Nephron progenitor cell (in vitro differentiated cells): ENCODE data around the gene DEPP1.

ENCODE experiments used
- DNase-seq: peaks from one replicate; pipeline ENCODE4 v3.0.0; 2021
- H3K27ac Mint-ChIP-seq: 2 replicates; pipeline ENCODE4 v1.8.0; 2021; ENCODE audit warnings: mild to moderate bottlenecking, moderate library complexity, mixed read lengths
- H3K27me3 Mint-ChIP-seq: 2 replicates; pipeline ENCODE4 v1.8.0; 2021; ENCODE audit warnings: mild to moderate bottlenecking, low read depth, mixed read lengths; ENCODE audit not compliant: poor library complexity
- H3K36me3 Mint-ChIP-seq: 2 replicates; pipeline ENCODE4 v1.8.0; 2021; ENCODE audit warnings: low read depth, mixed read lengths
- H3K4me1 Mint-ChIP-seq: 2 replicates; pipeline ENCODE4 v1.8.0; 2021; ENCODE audit warnings: mixed read lengths
- H3K4me3 Mint-ChIP-seq: 2 replicates; pipeline ENCODE4 v1.8.0; 2021; ENCODE audit warnings: mild to moderate bottlenecking, moderate library complexity, mixed read lengths
- H3K9me3 Mint-ChIP-seq: 2 replicates; pipeline ENCODE4 v1.8.0; 2021; ENCODE audit warnings: mild to moderate bottlenecking, moderate library complexity, mixed read lengths
- TF ChIP-seq, protein P1 (sequence below): fragments of 200-600 bp; sonication (generic); IDR thresholded peaks from 2 replicates; pipeline ENCODE4 v1.5.0; 2021; ENCODE audit warnings: antibody characterized with exemption

DEPP1 gene

DNA sequence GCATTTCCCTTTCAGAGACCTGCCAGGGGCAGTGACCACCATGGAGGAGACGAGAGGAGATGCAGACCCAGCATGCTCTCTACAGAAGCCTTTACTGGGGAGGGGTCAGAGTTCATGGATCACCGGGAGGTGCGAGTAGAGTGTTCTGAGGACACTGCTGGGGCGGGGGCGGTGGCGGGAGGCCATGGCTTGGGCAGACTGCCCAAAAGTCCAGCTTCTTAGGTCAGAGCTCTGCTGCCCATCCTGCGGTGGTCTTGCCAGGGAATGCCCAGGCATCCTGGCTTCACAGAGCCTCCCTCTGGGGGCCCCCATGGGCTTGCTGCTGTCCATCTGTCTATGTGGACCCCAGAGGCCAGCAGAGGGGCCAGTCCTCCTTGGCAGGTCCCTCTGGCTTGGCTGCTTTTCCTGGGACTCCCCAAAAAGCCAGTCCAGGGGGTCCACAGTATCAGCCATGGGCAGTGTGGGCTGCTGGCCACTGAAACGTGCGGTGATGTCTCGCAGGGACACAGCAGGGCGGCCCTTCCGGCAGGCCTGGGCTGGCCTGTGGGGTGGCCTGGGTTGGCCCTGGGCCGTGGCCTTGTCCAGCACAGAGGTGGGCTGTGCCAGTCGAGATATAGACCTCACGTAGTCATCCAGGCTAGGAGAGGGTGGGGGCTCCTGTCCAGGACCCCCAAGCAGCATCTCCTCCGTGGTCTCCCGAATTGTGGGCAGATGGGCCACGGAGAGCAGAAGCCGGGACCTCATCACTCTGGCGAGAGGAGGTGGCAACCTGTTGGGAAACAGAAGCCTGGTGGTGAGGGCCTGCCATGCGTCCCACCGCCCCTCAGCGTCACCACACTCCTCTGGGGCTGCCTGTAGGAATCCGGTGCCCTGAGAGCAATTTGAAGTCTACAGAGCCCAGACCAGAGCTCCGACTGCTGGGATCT is 1.1 kb downstream of the DEPP1 start:
- Mint-ChIP-seq H3K9me3 (no peaks in the 10 kb centered on the region), H3K4me1 (peaks cover 66% of the 10 kb centered on the region), H3K36me3 (no peaks in the 10 kb centered on the region), H3K27me3 (no peaks in the 10 kb centered on the region), H3K4me3 (peak overlapping the region; percentile 83), H3K27ac (no peak overlapping the region)
- DNase-seq, result no peak
- TF ChIP-seq, protein P1, sequence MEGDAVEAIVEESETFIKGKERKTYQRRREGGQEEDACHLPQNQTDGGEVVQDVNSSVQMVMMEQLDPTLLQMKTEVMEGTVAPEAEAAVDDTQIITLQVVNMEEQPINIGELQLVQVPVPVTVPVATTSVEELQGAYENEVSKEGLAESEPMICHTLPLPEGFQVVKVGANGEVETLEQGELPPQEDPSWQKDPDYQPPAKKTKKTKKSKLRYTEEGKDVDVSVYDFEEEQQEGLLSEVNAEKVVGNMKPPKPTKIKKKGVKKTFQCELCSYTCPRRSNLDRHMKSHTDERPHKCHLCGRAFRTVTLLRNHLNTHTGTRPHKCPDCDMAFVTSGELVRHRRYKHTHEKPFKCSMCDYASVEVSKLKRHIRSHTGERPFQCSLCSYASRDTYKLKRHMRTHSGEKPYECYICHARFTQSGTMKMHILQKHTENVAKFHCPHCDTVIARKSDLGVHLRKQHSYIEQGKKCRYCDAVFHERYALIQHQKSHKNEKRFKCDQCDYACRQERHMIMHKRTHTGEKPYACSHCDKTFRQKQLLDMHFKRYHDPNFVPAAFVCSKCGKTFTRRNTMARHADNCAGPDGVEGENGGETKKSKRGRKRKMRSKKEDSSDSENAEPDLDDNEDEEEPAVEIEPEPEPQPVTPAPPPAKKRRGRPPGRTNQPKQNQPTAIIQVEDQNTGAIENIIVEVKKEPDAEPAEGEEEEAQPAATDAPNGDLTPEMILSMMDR, result no peak

DNA sequence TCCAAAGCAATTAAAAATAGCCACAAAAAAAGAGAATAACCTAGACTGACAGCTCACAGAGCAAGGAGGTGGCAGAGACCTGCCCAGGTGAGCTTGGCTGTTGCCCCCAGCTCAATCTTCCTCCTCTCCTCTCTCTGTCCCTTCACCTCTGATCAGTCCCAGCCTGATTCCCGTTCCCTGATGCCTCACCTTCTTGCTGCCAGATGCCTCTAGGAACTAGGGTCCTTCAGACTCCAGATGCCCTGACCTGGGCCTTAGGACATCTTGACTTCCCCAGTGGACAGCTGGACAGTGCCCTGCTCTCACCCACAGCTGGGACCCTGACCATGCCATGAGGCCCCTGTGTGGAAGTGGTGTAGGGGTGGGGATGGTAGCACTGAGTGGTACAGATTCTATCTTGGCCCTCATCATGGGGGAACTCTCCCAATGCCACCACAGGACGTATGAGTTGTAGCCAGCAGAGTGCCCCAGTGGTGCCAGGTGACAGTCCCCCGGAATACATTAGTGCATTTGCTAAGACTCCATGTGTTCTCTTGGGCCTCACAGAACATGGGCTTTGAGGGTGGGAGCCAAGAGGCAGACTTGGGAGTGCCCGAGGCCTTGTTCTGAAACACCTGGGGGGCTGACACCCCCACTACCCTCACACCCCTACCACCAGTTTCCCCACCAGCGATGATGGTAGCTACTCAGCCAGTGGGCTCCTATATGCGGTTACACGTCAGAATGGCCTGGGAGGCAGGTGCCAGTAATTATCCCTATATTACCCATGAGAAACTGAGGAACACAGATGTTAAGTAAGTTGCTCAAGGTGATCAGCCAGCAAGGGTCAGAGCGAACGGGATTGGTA is 2.0 kb downstream of the DEPP1 start:
- H3K4me1 Mint-ChIP-seq, result peaks cover 63% of the 10 kb centered on the region
- H3K27ac Mint-ChIP-seq, result no peak overlapping the region

DNA sequence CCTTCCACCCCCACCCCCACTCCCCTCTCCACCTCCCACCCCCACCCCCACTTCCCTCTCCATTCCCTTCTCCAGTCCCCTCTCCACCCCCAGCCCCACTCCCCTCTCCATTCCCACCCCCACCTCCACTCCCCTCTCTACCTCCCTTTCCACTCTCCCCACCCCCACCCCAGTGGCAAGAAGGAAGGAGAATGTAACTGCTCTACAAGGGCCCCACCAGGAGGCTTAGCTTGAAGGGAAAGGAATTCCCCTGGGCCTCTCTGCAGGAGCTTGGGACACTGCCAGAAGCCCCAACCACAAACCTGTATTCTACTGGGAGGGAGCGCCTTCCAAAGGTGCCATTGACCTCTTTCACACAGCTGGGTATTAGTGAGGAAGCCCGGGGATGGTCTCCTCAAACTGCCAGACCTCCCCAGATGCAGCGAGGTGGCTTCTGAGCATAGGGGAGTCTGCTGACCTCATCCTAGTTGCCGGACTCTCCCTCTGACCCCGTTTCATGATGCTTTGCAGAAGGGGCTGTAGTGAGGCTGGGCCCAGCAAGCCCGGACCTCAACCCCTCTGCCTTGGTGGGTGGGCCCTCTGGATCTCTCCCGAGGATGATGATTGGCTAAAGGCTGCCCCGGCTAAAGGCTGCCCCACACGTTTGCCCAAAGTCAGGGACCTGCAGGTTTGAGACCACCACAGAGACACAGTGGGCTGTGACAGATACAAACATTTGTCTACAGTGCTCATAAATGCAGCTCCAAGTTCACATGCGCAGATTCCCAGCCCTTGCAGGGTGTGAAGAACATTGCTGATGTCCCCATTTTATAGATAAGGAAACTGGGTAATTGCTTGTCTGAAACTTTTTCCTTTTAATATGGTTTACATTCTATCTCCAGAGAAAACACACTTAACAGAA is 2.9 kb downstream of the DEPP1 start:
- Mint-ChIP-seq H3K27ac (no peak overlapping the region), H3K9me3 (no peaks in the 10 kb centered on the region), H3K27me3 (peaks cover 4% of the 10 kb centered on the region), H3K4me1 (peaks cover 54% of the 10 kb centered on the region), H3K4me3 (no peak overlapping the region), H3K36me3 (peaks cover 12% of the 10 kb centered on the region)
- no peak for DNase-seq
- TF ChIP-seq, protein P1, result no peak

More for the DNA sequence above, 2.0 kb downstream of the DEPP1 start:
- Mint-ChIP-seq H3K9me3 (no peaks in the 10 kb centered on the region), H3K27me3 (peaks cover 4% of the 10 kb centered on the region), H3K36me3 (peaks cover 6% of the 10 kb centered on the region), H3K4me3 (peak overlapping the region; percentile 60)
- TF ChIP-seq, protein P1, result no peak
- no peak for DNase-seq

DNA sequence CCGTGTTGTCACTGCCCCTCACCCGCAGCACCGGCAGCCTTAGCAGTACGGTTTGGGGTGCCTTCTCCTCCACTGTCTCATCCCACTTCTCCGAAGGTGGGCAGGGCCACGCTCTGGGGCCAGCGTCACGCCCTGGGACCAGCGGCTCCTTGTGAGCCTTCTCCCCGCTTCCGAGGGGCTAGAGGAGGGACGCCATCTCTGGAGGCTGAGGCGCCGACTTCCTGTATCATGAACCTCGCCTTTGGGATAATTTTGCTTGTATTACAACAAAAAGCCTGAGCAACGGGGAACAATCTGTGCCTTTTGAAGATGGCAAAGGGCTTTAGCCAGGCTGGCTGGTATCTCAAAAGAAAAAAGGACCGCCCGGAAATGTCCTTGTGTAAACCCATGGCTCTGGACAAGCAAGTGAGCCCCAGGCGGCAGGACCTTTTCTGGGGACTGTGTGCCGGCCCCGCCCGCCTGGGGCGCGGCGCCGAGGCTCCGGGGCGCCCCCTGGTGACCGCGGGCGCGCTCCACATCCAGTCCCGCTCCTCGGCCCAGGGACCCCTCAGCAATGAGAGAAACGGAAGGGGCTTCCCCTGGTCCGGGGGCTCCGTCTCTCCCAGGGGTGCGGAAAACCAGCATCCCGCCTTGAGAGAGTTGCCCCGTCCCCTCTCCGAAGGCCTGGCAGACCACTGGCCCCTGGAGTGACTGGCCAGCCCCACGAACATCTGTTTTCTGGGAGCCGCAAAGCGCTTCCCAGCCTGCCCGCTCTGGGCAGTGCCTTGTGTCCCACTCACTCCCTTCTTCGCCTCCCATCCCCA is 3.8 kb downstream of the DEPP1 start:
- peaks cover 4% of the 10 kb centered on the region for H3K27me3 Mint-ChIP-seq
- peak; percentile 76 for DNase-seq
- no peak overlapping the region for H3K27ac Mint-ChIP-seq
- peaks cover 21% of the 10 kb centered on the region for H3K36me3 Mint-ChIP-seq
- TF ChIP-seq, protein P1, result peak; percentile 92
- H3K4me1 Mint-ChIP-seq, result peaks cover 46% of the 10 kb centered on the region
- peak overlapping the region; percentile 49 for H3K4me3 Mint-ChIP-seq
- no peaks in the 10 kb centered on the region for H3K9me3 Mint-ChIP-seq
